Measurements from ENCODE around the gene RHBDF1.
"Not testable (repeated sequence)": the region's sequence is repeated elsewhere in the genome, so short reads cannot be mapped to it uniquely, and the experiment has no call there.

RHBDF1 gene

DNA sequence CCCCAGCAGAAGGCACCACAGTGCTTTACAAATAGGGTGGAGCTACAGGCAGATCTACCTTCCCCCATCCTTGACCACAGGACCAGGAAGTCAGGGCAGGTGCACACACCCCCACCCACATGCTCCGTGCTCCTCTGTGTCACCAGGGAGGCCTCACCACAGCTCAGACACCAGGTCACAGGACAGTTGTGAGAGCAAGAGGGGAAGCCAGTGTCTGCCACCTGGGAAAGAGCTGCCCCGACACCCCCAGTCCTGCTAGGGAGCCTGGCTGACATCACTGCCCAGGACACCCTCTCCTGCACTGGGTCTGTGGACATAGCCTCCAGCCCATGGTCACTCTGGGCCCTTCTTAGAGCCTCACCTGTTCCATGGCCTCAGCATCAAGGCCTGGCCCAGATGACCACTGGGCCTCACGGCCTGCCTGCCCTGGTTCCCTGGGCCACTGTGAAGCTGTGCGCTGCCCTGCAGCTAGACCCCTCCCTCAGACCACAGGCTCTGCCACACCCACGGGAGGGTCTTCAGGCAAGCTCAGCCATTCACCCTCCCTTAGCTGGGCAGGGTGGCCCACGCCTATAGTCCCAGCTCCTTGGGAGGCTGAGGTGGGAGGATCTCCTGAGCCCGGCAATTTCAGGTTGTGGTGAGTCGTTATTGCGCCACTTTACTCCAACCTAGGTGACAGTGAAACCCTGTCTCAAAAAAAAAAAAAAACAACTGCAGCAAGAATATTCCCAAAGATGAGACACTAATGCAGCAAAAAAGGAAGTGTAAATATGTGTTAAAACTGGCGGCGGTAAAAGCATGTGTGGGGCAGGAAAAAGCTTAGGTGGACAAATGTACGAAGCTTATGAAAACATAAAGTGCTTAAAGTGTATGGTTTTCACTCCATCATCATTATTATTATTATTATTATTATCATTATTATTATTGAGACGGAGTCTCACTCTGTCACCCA lies 33.2 kb downstream of the RHBDF1 start:
- Histone ChIP-seq H3K27ac (no peak overlapping the region), H3K27me3 (no peaks in the 10 kb centered on the region), H3K9me3 (no peaks in the 10 kb centered on the region), H3K4me3 (no peak overlapping the region), H3K36me3 (peaks cover 0 to 5% (median 4%) of the 10 kb centered on the region in 3 donors), H3K4me1 (no peaks in the 10 kb centered on the region)
- DNase-seq: no peak
- intact Hi-C loops (cut with DNase I; ENCODE audit: low total_unique reads): no loop called here
- TF ChIP-seq, protein P1, sequence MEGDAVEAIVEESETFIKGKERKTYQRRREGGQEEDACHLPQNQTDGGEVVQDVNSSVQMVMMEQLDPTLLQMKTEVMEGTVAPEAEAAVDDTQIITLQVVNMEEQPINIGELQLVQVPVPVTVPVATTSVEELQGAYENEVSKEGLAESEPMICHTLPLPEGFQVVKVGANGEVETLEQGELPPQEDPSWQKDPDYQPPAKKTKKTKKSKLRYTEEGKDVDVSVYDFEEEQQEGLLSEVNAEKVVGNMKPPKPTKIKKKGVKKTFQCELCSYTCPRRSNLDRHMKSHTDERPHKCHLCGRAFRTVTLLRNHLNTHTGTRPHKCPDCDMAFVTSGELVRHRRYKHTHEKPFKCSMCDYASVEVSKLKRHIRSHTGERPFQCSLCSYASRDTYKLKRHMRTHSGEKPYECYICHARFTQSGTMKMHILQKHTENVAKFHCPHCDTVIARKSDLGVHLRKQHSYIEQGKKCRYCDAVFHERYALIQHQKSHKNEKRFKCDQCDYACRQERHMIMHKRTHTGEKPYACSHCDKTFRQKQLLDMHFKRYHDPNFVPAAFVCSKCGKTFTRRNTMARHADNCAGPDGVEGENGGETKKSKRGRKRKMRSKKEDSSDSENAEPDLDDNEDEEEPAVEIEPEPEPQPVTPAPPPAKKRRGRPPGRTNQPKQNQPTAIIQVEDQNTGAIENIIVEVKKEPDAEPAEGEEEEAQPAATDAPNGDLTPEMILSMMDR (IDR thresholded peaks at IDR 0.05): no peak

GRCh38 chr16:38206-38605 lies 34.2 kb downstream of the RHBDF1 start:
- not testable (repeated sequence) for H3K27me3 ChIP-seq

DNA sequence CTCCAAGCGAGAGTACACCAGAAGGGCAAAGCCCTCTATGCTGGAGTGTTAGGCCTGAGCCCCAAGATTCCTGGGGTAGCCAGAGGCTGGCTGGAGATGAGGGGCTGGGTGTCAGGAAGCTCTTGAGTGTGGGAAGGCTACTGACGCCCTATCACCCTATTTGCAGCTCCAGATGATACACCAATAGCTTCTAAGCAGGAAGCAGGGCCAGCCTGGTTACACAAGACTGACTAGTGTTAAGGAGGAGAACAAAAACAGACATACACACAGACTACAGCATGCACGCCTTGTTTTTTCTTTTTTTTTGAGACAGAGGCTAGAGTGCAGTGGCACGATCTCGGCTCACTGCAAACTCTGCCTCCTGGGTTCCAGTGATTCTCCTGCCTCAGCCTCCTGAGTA lies 34.9 kb downstream of the RHBDF1 start:
- intact Hi-C loops (cut with DNase I; ENCODE audit: low total_unique reads): no loop called here

More at GRCh38 chr16:38206-38605, 34.2 kb downstream of the RHBDF1 start:
- H3K27ac ChIP-seq; H3K36me3 ChIP-seq; DNase-seq; H3K4me3 ChIP-seq; intact Hi-C loops (cut with DNase I; ENCODE audit: low total_unique reads); H3K4me1 ChIP-seq; H3K9me3 ChIP-seq: not testable (repeated sequence)

GRCh38 chr16:36336-36984 lies 36.0 kb downstream of the RHBDF1 start:
- Histone ChIP-seq H3K4me1 (no peaks in the 10 kb centered on the region), H3K27me3 (no peaks in the 10 kb centered on the region), H3K4me3 (no peak overlapping the region), H3K36me3 (no peaks in the 10 kb centered on the region), H3K27ac (no peak overlapping the region), H3K9me3 (no peaks in the 10 kb centered on the region)
- intact Hi-C loops (cut with DNase I; ENCODE audit: low total_unique reads): no loop called here
- DNase-seq: no peak
- TF ChIP-seq, protein P1 (IDR thresholded peaks at IDR 0.05): no peak

More for the DNA sequence above, 34.9 kb downstream of the RHBDF1 start:
- no peaks in the 10 kb centered on the region for H3K9me3 ChIP-seq
- no peaks in the 10 kb centered on the region for H3K27me3 ChIP-seq
- no peaks in the 10 kb centered on the region for H3K36me3 ChIP-seq
- no peak overlapping the region for H3K27ac ChIP-seq
- H3K4me1 ChIP-seq: no peaks in the 10 kb centered on the region
- no peak overlapping the region for H3K4me3 ChIP-seq
- TF ChIP-seq, protein P1 (IDR thresholded peaks at IDR 0.05): no peak
- DNase-seq: no peak

- Histone ChIP-seq H3K9me3 (no peaks in the 10 kb centered on the region), H3K4me3 (no peak overlapping the region), H3K4me1 (no peaks in the 10 kb centered on the region), H3K27ac (no peak overlapping the region), H3K36me3 (no peaks in the 10 kb centered on the region), H3K27me3 (no peaks in the 10 kb centered on the region)
- TF ChIP-seq, protein P1 (IDR thresholded peaks at IDR 0.05): no peak
- DNase-seq: no peak
- intact Hi-C loops (cut with DNase I; ENCODE audit: low total_unique reads): no loop called here
Observed at GRCh38 chr16:35678-36305, 36.6 kb downstream of the RHBDF1 start.

Data from tibial artery (tissue), 4 donors.